ENCODE measurements around the gene DDAH2. TPM values are rescaled to one million over a fixed set of nuclear protein-coding genes. Genes with fewer than 3 reads are reported as not detected.

Gene DDAH2
- 100 to 1,000 TPM; 112 to 189 (median 160) TPM for total RNA-seq

- TF ChIP-seq, protein P1, sequence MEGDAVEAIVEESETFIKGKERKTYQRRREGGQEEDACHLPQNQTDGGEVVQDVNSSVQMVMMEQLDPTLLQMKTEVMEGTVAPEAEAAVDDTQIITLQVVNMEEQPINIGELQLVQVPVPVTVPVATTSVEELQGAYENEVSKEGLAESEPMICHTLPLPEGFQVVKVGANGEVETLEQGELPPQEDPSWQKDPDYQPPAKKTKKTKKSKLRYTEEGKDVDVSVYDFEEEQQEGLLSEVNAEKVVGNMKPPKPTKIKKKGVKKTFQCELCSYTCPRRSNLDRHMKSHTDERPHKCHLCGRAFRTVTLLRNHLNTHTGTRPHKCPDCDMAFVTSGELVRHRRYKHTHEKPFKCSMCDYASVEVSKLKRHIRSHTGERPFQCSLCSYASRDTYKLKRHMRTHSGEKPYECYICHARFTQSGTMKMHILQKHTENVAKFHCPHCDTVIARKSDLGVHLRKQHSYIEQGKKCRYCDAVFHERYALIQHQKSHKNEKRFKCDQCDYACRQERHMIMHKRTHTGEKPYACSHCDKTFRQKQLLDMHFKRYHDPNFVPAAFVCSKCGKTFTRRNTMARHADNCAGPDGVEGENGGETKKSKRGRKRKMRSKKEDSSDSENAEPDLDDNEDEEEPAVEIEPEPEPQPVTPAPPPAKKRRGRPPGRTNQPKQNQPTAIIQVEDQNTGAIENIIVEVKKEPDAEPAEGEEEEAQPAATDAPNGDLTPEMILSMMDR (IDR thresholded peaks at IDR 0.05; ENCODE audit: low read depth) = no peak
Observed at GRCh38 chr6:31728767-31729514, at the start of gene DDAH2. TSS of gene DDAH2 (minus strand) at chr6:31729299. CDS start at chr6:31729161, 138 bp downstream.

GRCh38 chr6:31778193-31778592 lies 49.1 kb upstream of the DDAH2 start:
- TF ChIP-seq, protein P1 (IDR thresholded peaks at IDR 0.05; ENCODE audit: low read depth) = no peak

DNA sequence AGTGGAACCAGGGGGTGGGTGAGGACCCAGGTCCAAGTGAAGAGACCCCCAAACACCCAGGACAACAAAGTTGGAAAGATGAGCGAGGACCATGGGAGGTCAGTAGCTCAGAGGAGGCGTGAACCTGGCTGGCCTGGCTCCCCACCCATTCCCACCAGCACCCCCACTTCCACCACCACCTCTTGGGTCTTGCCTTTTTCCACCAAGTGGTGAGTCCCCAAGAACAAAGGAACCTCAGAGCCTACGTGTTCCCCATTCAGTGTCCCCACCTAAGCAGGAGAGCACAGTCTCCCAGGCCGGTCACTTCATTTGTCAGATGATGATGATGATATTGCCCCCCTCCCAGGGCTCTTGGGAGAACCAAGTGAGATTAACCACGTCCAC lies 48.6 kb upstream of the DDAH2 start:
- TF ChIP-seq, protein P1 (IDR thresholded peaks at IDR 0.05; ENCODE audit: low read depth) = no peak

DNA sequence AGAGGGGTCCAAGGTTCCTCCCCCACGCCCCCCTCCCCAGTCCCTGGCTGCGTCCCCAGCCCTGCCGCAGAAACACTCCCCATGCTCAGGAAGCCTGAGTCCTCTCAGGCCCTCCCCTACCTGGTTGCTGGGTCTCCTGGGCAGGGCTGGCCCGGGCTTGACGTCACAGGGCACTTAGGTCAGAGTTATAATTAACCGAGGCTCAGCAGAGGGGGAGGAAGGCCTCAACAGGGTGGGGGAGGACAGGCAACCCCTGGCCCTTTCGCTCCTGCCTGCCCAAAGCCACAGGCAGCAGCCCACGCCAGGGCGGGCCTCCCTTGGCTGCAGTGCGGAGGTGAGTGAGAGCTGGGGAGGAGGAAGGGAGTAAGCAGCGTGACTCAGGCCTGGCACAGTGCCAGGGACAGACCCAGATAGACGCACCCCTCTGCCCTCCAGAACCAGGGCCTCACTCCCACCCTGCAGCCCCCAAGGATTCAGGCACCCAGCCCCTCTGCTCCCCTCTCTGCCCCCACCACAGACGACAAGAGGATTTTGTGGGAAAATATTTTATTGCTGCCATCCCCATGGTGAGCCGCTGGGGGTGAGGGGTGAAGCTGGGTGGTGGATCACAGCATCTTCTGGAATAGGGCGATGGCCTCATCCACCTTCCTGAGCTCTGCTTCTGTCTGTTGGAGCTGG lies 48.0 kb upstream of the DDAH2 start, which contains the start of gene VWA7:
Gene VWA7 (minus strand): TSS at position 340 of the 678 bp plus-strand sequence. CDS start 549 bp downstream, outside the sequence.
- TF ChIP-seq, protein P1 (IDR thresholded peaks at IDR 0.05; ENCODE audit: low read depth) = no peak

DNA sequence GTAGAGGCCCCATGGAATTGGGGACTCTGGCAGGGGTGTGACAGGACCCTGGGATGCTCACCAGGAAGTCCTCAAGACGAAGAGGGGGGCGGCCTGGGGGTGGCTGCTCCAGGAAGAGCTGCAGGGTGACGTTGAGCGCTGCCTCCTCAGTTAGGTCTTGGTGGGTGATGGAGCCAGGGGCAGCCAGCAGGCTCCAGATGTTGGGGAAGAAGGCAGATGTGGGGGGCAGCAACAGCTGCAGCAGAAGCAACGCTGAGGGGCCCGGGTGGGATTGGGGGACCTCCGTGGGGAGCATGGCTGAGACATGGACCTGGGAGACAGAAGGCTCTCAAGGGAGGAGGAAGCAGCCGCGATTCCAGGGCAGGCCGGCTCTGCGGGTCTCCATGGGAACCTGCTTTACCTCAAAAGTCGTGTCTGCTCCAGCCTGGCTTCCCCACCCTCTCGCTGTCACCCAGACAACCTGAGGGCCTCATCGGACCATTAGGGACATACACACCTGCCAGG lies 47.4 kb upstream of the DDAH2 start:
- TF ChIP-seq, protein P1 (IDR thresholded peaks at IDR 0.05; ENCODE audit: low read depth) = no peak

DNA sequence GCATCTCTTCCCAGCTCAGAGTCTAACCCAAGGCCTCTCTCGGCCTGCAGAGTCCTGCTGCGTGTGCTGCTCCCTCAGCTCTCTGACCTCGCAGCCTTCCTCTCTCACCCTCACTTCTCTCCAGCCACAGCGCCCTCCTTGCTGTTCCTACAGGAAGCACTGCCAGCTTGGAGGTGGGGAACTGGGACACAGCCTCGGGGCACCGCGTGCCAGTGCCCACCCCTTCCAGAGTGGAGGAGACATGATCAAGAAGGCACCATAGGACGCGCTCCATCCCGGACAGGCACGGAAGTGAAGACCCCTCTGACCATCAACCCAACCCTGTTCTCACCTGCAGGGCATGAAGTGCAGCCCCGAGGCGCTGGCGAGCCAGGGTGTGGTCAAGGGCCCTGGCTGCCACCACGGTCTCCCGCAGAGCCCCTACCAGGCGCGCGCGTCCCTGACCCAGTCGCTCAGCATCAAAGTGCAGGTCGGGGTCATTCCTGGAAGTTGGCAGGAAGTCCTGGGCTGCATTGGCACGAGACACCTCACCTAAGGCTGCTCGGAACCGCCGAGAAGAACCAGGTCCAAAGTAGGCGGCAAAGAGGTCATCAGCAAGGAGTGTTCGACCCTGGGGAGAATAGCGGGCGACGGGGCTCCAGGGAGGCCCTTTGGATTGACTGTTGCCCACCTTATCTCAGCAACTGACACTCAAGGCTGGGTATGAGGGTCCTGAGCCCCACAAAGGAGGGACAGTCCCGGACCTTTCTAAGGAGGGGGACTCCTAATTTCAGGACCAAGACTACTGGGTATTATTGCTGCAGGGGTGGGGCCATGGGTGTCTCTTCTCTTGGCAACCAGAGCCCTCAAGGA lies 46.8 kb upstream of the DDAH2 start:
- TF ChIP-seq, protein P1 (IDR thresholded peaks at IDR 0.05; ENCODE audit: low read depth) = no peak

Data from subcutaneous adipose tissue (tissue), 4 donors.